HEK293 (cell line): ENCODE measurements around the gene VCL.

ENCODE experiments used
- HOXA7 ChIP-seq: sonication (generic); formaldehyde crosslinking; IDR thresholded peaks from 2 replicates; pipeline ENCODE4 v1.8.1; 2022; ENCODE audit warnings: missing genetic modification reagents, borderline replicate concordance
- PRDM1 ChIP-seq: fragments of 450-650 bp; formaldehyde crosslinking; IDR thresholded peaks from 2 replicates; pipeline ENCODE4; 2016; ENCODE audit warnings: missing biosample characterization, missing genetic modification characterization
- ZBTB1 ChIP-seq: fragments of 450-650 bp; formaldehyde crosslinking; IDR thresholded peaks from 2 replicates; pipeline ENCODE4 v1.5.1; 2016; ENCODE audit warnings: missing biosample characterization, missing genetic modification characterization
- ZBTB7A ChIP-seq: fragments of 450-650 bp; formaldehyde crosslinking; IDR thresholded peaks from 2 replicates; pipeline ENCODE4 v1.5.1; 2016; ENCODE audit warnings: low read depth, missing biosample characterization, missing genetic modification characterization
- ZNF214 ChIP-seq: fragments of 450-650 bp; formaldehyde crosslinking; IDR thresholded peaks from 2 replicates; pipeline ENCODE4 v1.5.1; 2017; ENCODE audit warnings: missing biosample characterization, mild to moderate bottlenecking, missing genetic modification characterization, borderline replicate concordance
- ZNF239 ChIP-seq: fragments of 450-650 bp; formaldehyde crosslinking; IDR thresholded peaks from 2 replicates; pipeline ENCODE4 v1.5.1; 2016; ENCODE audit warnings: missing biosample characterization, missing genetic modification characterization
- ZNF416 ChIP-seq: fragments of 450-650 bp; formaldehyde crosslinking; IDR thresholded peaks from 2 replicates; pipeline ENCODE4 v1.5.1; 2016; ENCODE audit warnings: missing biosample characterization, missing genetic modification characterization
- ZNF473 ChIP-seq: fragments of 450-650 bp; formaldehyde crosslinking; IDR thresholded peaks from 2 replicates; pipeline ENCODE4 v1.5.1; 2017; ENCODE audit warnings: missing biosample characterization, missing genetic modification characterization
- ZNF48 ChIP-seq: fragments of 450-650 bp; formaldehyde crosslinking; IDR thresholded peaks from 2 replicates; pipeline ENCODE4 v1.5.1; 2016; ENCODE audit warnings: missing biosample characterization, missing genetic modification characterization
- ZNF555 ChIP-seq: fragments of 450-650 bp; formaldehyde crosslinking; conservative IDR thresholded peaks from 2 replicates; pipeline ENCODE4 v1.5.1; 2017; ENCODE audit warnings: missing biosample characterization, mild to moderate bottlenecking, missing genetic modification characterization, inconsistent platforms
- ZNF571 ChIP-seq: fragments of 450-650 bp; formaldehyde crosslinking; IDR thresholded peaks from 2 replicates; pipeline ENCODE4 v1.5.0; 2017; ENCODE audit warnings: missing biosample characterization, missing genetic modification characterization
- ZNF621 ChIP-seq: fragments of 450-650 bp; formaldehyde crosslinking; IDR thresholded peaks from 2 replicates; pipeline ENCODE4 v1.5.1; 2017; ENCODE audit warnings: missing biosample characterization, missing genetic modification characterization
- ZNF660 ChIP-seq: fragments of 450-650 bp; IDR thresholded peaks from 2 replicates; pipeline ENCODE4 v1.5.1; 2018; ENCODE audit warnings: missing biosample characterization, mild to moderate bottlenecking, missing genetic modification characterization
- ZNF664 ChIP-seq: fragments of 450-650 bp; formaldehyde crosslinking; IDR thresholded peaks from 2 replicates; pipeline ENCODE4 v1.5.1; 2016; ENCODE audit warnings: missing biosample characterization, missing genetic modification characterization
- ZNF791 ChIP-seq: fragments of 450-650 bp; formaldehyde crosslinking; IDR thresholded peaks from 2 replicates; pipeline ENCODE4 v1.5.1; 2016; ENCODE audit warnings: missing biosample characterization, missing genetic modification characterization
- ZNF843 ChIP-seq: fragments of 450-650 bp; formaldehyde crosslinking; IDR thresholded peaks from 2 replicates; pipeline ENCODE4 v1.5.1; 2016; ENCODE audit warnings: missing biosample characterization, missing genetic modification characterization
- ZSCAN23 ChIP-seq: fragments of 450-650 bp; formaldehyde crosslinking; IDR thresholded peaks from 2 replicates; pipeline ENCODE4 v1.5.1; 2016; ENCODE audit warnings: missing biosample characterization, missing genetic modification characterization
- TF ChIP-seq, protein P1 (sequence below): fragments of 450-650 bp; formaldehyde crosslinking; IDR thresholded peaks from 2 replicates; pipeline ENCODE4 v1.5.1; 2016; ENCODE audit warnings: missing biosample characterization, missing genetic modification characterization
- TF ChIP-seq, protein P2 (sequence below): fragments of 450-650 bp; formaldehyde crosslinking; IDR thresholded peaks from 2 replicates; pipeline ENCODE4 v1.5.1; 2016; ENCODE audit warnings: missing biosample characterization, missing genetic modification characterization
- TF ChIP-seq, protein P3 (sequence below): fragments of 450-650 bp; formaldehyde crosslinking; IDR thresholded peaks from 2 replicates; pipeline ENCODE4 v1.5.1; 2016; ENCODE audit warnings: missing biosample characterization, missing genetic modification characterization, low read depth
- TF ChIP-seq, protein P4 (sequence below): fragments of 450-650 bp; formaldehyde crosslinking; IDR thresholded peaks from 2 replicates; pipeline ENCODE4 v1.5.1; 2017; ENCODE audit warnings: missing biosample characterization, mild to moderate bottlenecking, missing genetic modification characterization, moderate library complexity
- TF ChIP-seq, protein P5 (sequence below): fragments of 450-650 bp; formaldehyde crosslinking; IDR thresholded peaks from 2 replicates; pipeline ENCODE4 v1.5.1; 2016; ENCODE audit warnings: missing biosample characterization, missing genetic modification characterization
- TF ChIP-seq, protein P6 (sequence below): fragments of 450-650 bp; formaldehyde crosslinking; IDR thresholded peaks from 2 replicates; pipeline ENCODE4 v1.5.1; 2016; ENCODE audit warnings: missing biosample characterization, missing genetic modification characterization
- TF ChIP-seq, protein P7 (sequence below): fragments of 450-650 bp; formaldehyde crosslinking; IDR thresholded peaks from 2 replicates; pipeline ENCODE4 v1.5.1; 2016; ENCODE audit warnings: missing biosample characterization, missing genetic modification characterization

Gene VCL

DNA sequence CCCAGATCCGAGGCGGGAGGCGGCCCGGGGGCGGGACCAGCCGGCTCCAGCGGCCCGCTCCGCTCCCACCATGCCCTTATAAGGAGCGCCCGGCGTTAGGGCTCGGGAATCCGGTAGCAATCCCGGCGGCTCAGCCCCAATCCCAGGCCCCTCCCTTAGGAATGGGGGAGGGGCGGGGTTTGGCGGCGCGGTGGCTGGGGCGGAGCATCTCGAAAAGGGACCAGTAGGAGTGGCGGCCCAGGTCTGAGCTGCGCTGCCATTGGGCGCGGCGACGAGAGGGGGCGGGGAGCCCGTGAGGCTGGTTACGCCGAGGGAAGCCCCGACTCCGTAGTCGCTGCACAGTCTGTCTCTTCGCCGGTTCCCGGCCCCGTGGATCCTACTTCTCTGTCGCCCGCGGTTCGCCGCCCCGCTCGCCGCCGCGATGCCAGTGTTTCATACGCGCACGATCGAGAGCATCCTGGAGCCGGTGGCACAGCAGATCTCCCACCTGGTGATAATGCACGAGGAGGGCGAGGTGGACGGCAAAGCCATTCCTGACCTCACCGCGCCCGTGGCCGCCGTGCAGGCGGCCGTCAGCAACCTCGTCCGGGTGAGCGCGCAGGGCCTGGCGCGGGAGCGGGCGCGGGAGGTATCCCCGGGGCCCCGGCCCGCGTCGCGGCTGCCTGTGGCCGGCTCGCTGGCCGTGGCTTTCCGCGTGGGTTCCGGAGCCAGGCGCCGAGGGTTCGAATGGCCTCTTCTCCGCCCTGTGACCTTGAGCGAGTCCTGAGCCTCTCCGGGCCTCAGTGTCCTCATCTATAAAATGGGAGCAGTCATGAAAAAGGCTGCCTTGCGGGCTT, at the start of gene VCL (continued):
- TF ChIP-seq, protein P1, sequence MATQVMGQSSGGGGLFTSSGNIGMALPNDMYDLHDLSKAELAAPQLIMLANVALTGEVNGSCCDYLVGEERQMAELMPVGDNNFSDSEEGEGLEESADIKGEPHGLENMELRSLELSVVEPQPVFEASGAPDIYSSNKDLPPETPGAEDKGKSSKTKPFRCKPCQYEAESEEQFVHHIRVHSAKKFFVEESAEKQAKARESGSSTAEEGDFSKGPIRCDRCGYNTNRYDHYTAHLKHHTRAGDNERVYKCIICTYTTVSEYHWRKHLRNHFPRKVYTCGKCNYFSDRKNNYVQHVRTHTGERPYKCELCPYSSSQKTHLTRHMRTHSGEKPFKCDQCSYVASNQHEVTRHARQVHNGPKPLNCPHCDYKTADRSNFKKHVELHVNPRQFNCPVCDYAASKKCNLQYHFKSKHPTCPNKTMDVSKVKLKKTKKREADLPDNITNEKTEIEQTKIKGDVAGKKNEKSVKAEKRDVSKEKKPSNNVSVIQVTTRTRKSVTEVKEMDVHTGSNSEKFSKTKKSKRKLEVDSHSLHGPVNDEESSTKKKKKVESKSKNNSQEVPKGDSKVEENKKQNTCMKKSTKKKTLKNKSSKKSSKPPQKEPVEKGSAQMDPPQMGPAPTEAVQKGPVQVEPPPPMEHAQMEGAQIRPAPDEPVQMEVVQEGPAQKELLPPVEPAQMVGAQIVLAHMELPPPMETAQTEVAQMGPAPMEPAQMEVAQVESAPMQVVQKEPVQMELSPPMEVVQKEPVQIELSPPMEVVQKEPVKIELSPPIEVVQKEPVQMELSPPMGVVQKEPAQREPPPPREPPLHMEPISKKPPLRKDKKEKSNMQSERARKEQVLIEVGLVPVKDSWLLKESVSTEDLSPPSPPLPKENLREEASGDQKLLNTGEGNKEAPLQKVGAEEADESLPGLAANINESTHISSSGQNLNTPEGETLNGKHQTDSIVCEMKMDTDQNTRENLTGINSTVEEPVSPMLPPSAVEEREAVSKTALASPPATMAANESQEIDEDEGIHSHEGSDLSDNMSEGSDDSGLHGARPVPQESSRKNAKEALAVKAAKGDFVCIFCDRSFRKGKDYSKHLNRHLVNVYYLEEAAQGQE: 0 out of 2 replicates have a peak, but pooled peaks have one; percentile 46
- no peak for TF ChIP-seq ZNF416 (tag by site-specific recombination)
- TF ChIP-seq ZNF791 (tag by site-specific recombination): no peak
- TF ChIP-seq, protein P2, sequence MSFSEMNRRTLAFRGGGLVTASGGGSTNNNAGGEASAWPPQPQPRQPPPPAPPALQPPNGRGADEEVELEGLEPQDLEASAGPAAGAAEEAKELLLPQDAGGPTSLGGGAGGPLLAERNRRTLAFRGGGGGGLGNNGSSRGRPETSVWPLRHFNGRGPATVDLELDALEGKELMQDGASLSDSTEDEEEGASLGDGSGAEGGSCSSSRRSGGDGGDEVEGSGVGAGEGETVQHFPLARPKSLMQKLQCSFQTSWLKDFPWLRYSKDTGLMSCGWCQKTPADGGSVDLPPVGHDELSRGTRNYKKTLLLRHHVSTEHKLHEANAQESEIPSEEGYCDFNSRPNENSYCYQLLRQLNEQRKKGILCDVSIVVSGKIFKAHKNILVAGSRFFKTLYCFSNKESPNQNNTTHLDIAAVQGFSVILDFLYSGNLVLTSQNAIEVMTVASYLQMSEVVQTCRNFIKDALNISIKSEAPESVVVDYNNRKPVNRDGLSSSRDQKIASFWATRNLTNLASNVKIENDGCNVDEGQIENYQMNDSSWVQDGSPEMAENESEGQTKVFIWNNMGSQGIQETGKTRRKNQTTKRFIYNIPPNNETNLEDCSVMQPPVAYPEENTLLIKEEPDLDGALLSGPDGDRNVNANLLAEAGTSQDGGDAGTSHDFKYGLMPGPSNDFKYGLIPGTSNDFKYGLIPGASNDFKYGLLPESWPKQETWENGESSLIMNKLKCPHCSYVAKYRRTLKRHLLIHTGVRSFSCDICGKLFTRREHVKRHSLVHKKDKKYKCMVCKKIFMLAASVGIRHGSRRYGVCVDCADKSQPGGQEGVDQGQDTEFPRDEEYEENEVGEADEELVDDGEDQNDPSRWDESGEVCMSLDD (tag by site-specific recombination): no peak
- no peak for TF ChIP-seq ZNF473
- TF ChIP-seq, protein P3, sequence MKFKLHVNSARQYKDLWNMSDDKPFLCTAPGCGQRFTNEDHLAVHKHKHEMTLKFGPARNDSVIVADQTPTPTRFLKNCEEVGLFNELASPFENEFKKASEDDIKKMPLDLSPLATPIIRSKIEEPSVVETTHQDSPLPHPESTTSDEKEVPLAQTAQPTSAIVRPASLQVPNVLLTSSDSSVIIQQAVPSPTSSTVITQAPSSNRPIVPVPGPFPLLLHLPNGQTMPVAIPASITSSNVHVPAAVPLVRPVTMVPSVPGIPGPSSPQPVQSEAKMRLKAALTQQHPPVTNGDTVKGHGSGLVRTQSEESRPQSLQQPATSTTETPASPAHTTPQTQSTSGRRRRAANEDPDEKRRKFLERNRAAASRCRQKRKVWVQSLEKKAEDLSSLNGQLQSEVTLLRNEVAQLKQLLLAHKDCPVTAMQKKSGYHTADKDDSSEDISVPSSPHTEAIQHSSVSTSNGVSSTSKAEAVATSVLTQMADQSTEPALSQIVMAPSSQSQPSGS (tag by site-specific recombination): no peak
- TF ChIP-seq ZNF48 (tag by site-specific recombination): no peak
- TF ChIP-seq, protein P4, sequence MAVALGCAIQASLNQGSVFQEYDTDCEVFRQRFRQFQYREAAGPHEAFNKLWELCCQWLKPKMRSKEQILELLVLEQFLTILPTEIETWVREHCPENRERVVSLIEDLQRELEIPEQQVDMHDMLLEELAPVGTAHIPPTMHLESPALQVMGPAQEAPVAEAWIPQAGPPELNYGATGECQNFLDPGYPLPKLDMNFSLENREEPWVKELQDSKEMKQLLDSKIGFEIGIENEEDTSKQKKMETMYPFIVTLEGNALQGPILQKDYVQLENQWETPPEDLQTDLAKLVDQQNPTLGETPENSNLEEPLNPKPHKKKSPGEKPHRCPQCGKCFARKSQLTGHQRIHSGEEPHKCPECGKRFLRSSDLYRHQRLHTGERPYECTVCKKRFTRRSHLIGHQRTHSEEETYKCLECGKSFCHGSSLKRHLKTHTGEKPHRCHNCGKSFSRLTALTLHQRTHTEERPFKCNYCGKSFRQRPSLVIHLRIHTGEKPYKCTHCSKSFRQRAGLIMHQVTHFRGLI (tag by site-specific recombination): 0 out of 2 replicates have a peak, but pooled peaks have one; percentile 6
- no peak for TF ChIP-seq ZNF555 (tag by site-specific recombination)
- TF ChIP-seq, protein P5, sequence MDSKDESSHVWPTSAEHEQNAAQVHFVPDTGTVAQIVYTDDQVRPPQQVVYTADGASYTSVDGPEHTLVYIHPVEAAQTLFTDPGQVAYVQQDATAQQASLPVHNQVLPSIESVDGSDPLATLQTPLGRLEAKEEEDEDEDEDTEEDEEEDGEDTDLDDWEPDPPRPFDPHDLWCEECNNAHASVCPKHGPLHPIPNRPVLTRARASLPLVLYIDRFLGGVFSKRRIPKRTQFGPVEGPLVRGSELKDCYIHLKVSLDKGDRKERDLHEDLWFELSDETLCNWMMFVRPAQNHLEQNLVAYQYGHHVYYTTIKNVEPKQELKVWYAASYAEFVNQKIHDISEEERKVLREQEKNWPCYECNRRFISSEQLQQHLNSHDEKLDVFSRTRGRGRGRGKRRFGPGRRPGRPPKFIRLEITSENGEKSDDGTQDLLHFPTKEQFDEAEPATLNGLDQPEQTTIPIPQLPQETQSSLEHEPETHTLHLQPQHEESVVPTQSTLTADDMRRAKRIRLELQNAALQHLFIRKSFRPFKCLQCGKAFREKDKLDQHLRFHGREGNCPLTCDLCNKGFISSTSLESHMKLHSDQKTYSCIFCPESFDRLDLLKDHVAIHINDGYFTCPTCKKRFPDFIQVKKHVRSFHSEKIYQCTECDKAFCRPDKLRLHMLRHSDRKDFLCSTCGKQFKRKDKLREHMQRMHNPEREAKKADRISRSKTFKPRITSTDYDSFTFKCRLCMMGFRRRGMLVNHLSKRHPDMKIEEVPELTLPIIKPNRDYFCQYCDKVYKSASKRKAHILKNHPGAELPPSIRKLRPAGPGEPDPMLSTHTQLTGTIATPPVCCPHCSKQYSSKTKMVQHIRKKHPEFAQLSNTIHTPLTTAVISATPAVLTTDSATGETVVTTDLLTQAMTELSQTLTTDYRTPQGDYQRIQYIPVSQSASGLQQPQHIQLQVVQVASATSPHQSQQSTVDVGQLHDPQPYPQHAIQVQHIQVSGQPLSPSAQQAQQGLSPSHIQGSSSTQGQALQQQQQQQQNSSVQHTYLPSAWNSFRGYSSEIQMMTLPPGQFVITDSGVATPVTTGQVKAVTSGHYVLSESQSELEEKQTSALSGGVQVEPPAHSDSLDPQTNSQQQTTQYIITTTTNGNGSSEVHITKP (tag by site-specific recombination): peak; percentile 46; the same call in 1 of the 2 replicates
- no peak for TF ChIP-seq ZNF214 (tag by site-specific recombination)
- no peak for TF ChIP-seq ZNF571 (tag by site-specific recombination)
- 0 out of 2 replicates have a peak, but pooled peaks have one; percentile 6 for TF ChIP-seq ZBTB7A
- TF ChIP-seq, protein P6, sequence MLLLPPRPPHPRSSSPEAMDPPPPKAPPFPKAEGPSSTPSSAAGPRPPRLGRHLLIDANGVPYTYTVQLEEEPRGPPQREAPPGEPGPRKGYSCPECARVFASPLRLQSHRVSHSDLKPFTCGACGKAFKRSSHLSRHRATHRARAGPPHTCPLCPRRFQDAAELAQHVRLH (tag by site-specific recombination): no peak
- peak; percentile 74; the same call in 1 of the 2 replicates for TF ChIP-seq ZNF660
- peak; percentile 64; the same call in 1 of the 2 replicates for TF ChIP-seq ZNF239 (tag by site-specific recombination)
- TF ChIP-seq ZNF843 (tag by site-specific recombination): no peak; the same call in 1 of the 2 replicates
- TF ChIP-seq ZNF621 (tag by site-specific recombination): no peak
- TF ChIP-seq HOXA7 (CRISPR knock-in tag): no peak
- no peak for TF ChIP-seq ZBTB1 (tag by site-specific recombination)
- TF ChIP-seq ZSCAN23 (tag by site-specific recombination): peak; percentile 19; the same call in 1 of the 2 replicates
- no peak for TF ChIP-seq ZNF664 (tag by site-specific recombination)
- no peak for TF ChIP-seq PRDM1 (tag by site-specific recombination)
- TF ChIP-seq, protein P7, sequence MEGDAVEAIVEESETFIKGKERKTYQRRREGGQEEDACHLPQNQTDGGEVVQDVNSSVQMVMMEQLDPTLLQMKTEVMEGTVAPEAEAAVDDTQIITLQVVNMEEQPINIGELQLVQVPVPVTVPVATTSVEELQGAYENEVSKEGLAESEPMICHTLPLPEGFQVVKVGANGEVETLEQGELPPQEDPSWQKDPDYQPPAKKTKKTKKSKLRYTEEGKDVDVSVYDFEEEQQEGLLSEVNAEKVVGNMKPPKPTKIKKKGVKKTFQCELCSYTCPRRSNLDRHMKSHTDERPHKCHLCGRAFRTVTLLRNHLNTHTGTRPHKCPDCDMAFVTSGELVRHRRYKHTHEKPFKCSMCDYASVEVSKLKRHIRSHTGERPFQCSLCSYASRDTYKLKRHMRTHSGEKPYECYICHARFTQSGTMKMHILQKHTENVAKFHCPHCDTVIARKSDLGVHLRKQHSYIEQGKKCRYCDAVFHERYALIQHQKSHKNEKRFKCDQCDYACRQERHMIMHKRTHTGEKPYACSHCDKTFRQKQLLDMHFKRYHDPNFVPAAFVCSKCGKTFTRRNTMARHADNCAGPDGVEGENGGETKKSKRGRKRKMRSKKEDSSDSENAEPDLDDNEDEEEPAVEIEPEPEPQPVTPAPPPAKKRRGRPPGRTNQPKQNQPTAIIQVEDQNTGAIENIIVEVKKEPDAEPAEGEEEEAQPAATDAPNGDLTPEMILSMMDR: no peak
